ENCODE data around the gene GRAMD1B.

The GRAMD1B gene

GRCh38 chr11:123429913-123430720, at the start of gene GRAMD1B:
Gene GRAMD1B, plus strand, starts transcription at chr11:123430269. Its CDS starts 524 bp downstream, at chr11:123430793.
- DNase-seq (peak; percentile 80), ATAC-seq (peak; percentile 66)

- DNase-seq (no peak), ATAC-seq (no peak)
These were observed 48.9 kb upstream of the GRAMD1B start for GRCh38 chr11:123381149-123381548.

- peak; percentile 70 for DNase-seq
- ATAC-seq, result peak; percentile 97
These were observed 48.1 kb upstream of the GRAMD1B start for GRCh38 chr11:123381817-123382554.

- DNase-seq (peak; percentile 24), ATAC-seq (no peak)
These were observed 47.5 kb upstream of the GRAMD1B start for GRCh38 chr11:123382555-123383074.

GRCh38 chr11:123384116-123384515, 46.0 kb upstream of the GRAMD1B start:
- no peak for ATAC-seq
- DNase-seq, result no peak

GRCh38 chr11:123386796-123387510, 43.1 kb upstream of the GRAMD1B start:
- no peak for ATAC-seq
- DNase-seq, result no peak

GRCh38 chr11:123388640-123389039, 41.4 kb upstream of the GRAMD1B start:
- ATAC-seq, result no peak
- DNase-seq, result no peak

- ATAC-seq (no peak), DNase-seq (no peak)
These were observed 39.9 kb upstream of the GRAMD1B start for GRCh38 chr11:123390146-123390545.

- ATAC-seq, result no peak
- DNase-seq, result no peak
These were observed 38.3 kb upstream of the GRAMD1B start for GRCh38 chr11:123391646-123392348.

GRCh38 chr11:123392431-123392830, 37.6 kb upstream of the GRAMD1B start:
- no peak for ATAC-seq
- no peak for DNase-seq

- DNase-seq, result no peak
- ATAC-seq, result no peak
These were observed 37.2 kb upstream of the GRAMD1B start for GRCh38 chr11:123392844-123393243.

- ATAC-seq, result no peak
These were observed 36.6 kb upstream of the GRAMD1B start for GRCh38 chr11:123393312-123393927.

GRCh38 chr11:123404676-123405075, 25.4 kb upstream of the GRAMD1B start:
- no peak for DNase-seq

More at GRCh38 chr11:123393312-123393927, 36.6 kb upstream of the GRAMD1B start:
- DNase-seq, result no peak

GRCh38 chr11:123405123-123405592, 24.9 kb upstream of the GRAMD1B start:
- no peak for ATAC-seq

More at GRCh38 chr11:123404676-123405075, 25.4 kb upstream of the GRAMD1B start:
- ATAC-seq, result no peak

GRCh38 chr11:123406441-123407129, 23.5 kb upstream of the GRAMD1B start:
- DNase-seq (no peak), ATAC-seq (peak; percentile 51)

More at GRCh38 chr11:123405123-123405592, 24.9 kb upstream of the GRAMD1B start:
- no peak for DNase-seq

GRCh38 chr11:123407130-123407995, 22.7 kb upstream of the GRAMD1B start:
- peak; percentile 67 for ATAC-seq
- peak; percentile 65 for DNase-seq

- ATAC-seq, result no peak
- DNase-seq, result no peak
These were observed 22.0 kb upstream of the GRAMD1B start for GRCh38 chr11:123407996-123408597.

- no peak for ATAC-seq
These were observed 21.2 kb upstream of the GRAMD1B start for GRCh38 chr11:123408619-123409455.

More at GRCh38 chr11:123408619-123409455, 21.2 kb upstream of the GRAMD1B start:
- no peak for DNase-seq
